ENCODE data around the gene TMEM150C.

- TF ChIP-seq CTCF (conservative IDR thresholded peaks at IDR 0.05; ENCODE audit: low read depth, low read length) (no peak), EZH2 (IDR thresholded peaks at IDR 0.05; ENCODE audit: low read length, unreplicated experiment) (no peak)
Measured at GRCh38 chr4:82452026-82452425, 109.8 kb downstream of the TMEM150C start.

All from PC-3 (cell line).